GM23338 (cell line): ENCODE measurements around the gene GRIN3B. TPM values are rescaled to one million over a fixed set of nuclear protein-coding genes. Genes with fewer than 3 reads are reported as not detected.

Experiments used
- ATAC-seq: fragments of 200-7000 bp; cut with Tn5 transposase; 3 replicates; pipeline ENCODE4 v1.9.1; 2020
- DNase-seq: peaks from one replicate; pipeline ENCODE4 v3.0.0-alpha.2; 2015; ENCODE audit warnings: low spot score
- H2AFZ ChIP-seq: fragments of 200-600 bp; sonication (generic); 2 replicates; pipeline ENCODE4 v1.8.0; 2016; ENCODE audit warnings: antibody characterized with exemption, mild to moderate bottlenecking, moderate library complexity
- H3F3A ChIP-seq: fragments of 200-600 bp; sonication (generic); replicated peaks from 2 replicates; pipeline ENCODE4 v1.8.0; 2017; ENCODE audit warnings: antibody characterized with exemption, mixed run types, low read depth
- H3K27ac ChIP-seq: fragments of 200-600 bp; sonication (generic); 2 replicates; pipeline ENCODE4 v1.6.1; 2016; ENCODE audit warnings: low read depth
- H3K27me3 ChIP-seq: fragments of 200-600 bp; sonication (generic); 2 replicates; pipeline ENCODE4 v1.8.0; 2016; ENCODE audit warnings: mild to moderate bottlenecking, mixed run types, moderate library complexity; ENCODE audit not compliant: insufficient read depth
- H3K36me3 ChIP-seq: fragments of 200-600 bp; sonication (generic); 2 replicates; pipeline ENCODE4 v1.8.0; 2016; ENCODE audit warnings: mild to moderate bottlenecking; ENCODE audit not compliant: insufficient read depth
- H3K4me1 ChIP-seq: fragments of 200-600 bp; sonication (generic); 2 replicates; pipeline ENCODE4 v1.8.0; 2016; ENCODE audit warnings: mild to moderate bottlenecking, moderate library complexity; ENCODE audit not compliant: insufficient read depth
- H3K4me2 ChIP-seq: fragments of 200-600 bp; sonication (generic); 2 replicates; pipeline ENCODE4 v1.7.1; 2017; ENCODE audit warnings: mixed run types
- H3K4me3 ChIP-seq: fragments of 200-600 bp; sonication (generic); 2 replicates; pipeline ENCODE4 v1.6.1; 2016; ENCODE audit warnings: mixed run types
- H3K79me2 ChIP-seq: fragments of 200-600 bp; sonication (generic); replicated peaks from 2 replicates; pipeline ENCODE4 v1.8.0; 2017; ENCODE audit warnings: mild to moderate bottlenecking; ENCODE audit not compliant: insufficient read depth
- H3K9me2 ChIP-seq: fragments of 200-600 bp; sonication (generic); 2 replicates; pipeline ENCODE4 v1.8.0; 2017; ENCODE audit not compliant: insufficient read depth
- H4K20me1 ChIP-seq: fragments of 200-600 bp; sonication (generic); replicated peaks from 2 replicates; pipeline ENCODE4 v1.8.0; 2017; ENCODE audit warnings: mild to moderate bottlenecking; ENCODE audit not compliant: insufficient read depth
- H3K27ac Mint-ChIP-seq: 2 replicates; pipeline ENCODE4 v1.8.0; 2020; ENCODE audit warnings: inconsistent platforms, mild to moderate bottlenecking, moderate library complexity, mixed read lengths
- H3K27me3 Mint-ChIP-seq: 3 replicates; pipeline ENCODE4 v1.8.0; 2022; ENCODE audit warnings: low read depth, mild to moderate bottlenecking, moderate library complexity, mixed read lengths, inconsistent platforms; ENCODE audit not compliant: insufficient read depth, poor library complexity
- H3K36me3 Mint-ChIP-seq: 3 replicates; pipeline ENCODE4 v1.8.0; 2021; ENCODE audit warnings: low read depth, mild to moderate bottlenecking, inconsistent platforms, moderate library complexity, mixed read lengths
- H3K4me1 Mint-ChIP-seq: 3 replicates; pipeline ENCODE4 v1.8.0; 2020; ENCODE audit warnings: mild to moderate bottlenecking, inconsistent platforms, mixed read lengths
- H3K4me3 Mint-ChIP-seq: 3 replicates; pipeline ENCODE4 v1.8.0; 2021; ENCODE audit warnings: moderate library complexity, mild to moderate bottlenecking, inconsistent platforms, mixed read lengths
- H3K9me3 Mint-ChIP-seq: 3 replicates; pipeline ENCODE4 v1.8.0; 2020; ENCODE audit warnings: moderate library complexity, mild to moderate bottlenecking, inconsistent platforms, mixed read lengths
- CREB1 ChIP-seq: fragments of 250-450 bp; sonication (Bioruptor Pico); IDR thresholded peaks from 2 replicates; pipeline ENCODE4 v1.5.0; 2020; ENCODE audit warnings: low read depth, mild to moderate bottlenecking, moderate library complexity
- CTCF ChIP-seq, 2 experiments: fragments of 200-600 bp in 1 of 2; sonication (generic) in 1 of 2; conservative IDR thresholded peaks; 2 replicates each; pipeline versions ENCODE4 v1.5.1 to v1.6.1; 2016 to 2017; ENCODE audit warnings: antibody characterized with exemption in 2 of 2, low read depth in 2 of 2, mild to moderate bottlenecking in 2 of 2, moderate library complexity in 1 of 2
- EZH2phosphoT487 ChIP-seq: fragments of 200-600 bp; sonication (generic); IDR thresholded peaks from one replicate; pipeline ENCODE4 v1.8.1; 2018; ENCODE audit warnings: antibody characterized with exemption; ENCODE audit not compliant: unreplicated experiment
- NANOG ChIP-seq: IDR thresholded peaks from 2 replicates; pipeline ENCODE4 v1.6.1; 2016; ENCODE audit warnings: antibody characterized with exemption, borderline replicate concordance
- ZNF114 ChIP-seq: fragments of 250-450 bp; sonication (Bioruptor Pico); IDR thresholded peaks from 2 replicates; pipeline ENCODE4 v1.5.0; 2020; ENCODE audit warnings: mild to moderate bottlenecking, moderate library complexity
- polyA plus RNA-seq: library from polyadenylated mRNA; unstranded; fragments of >200 nt; fragmentation: Nextera tagmentation; extraction: Ambion mirVana; gene quantifications from 2 replicates; pipeline ENCODE4 v1.2.1, GENCODE V29; 2016
- total RNA-seq: library from RNA; depleted of rRNA; stranded (reverse); fragments of >200 nt; shearing (Covaris generic); gene quantifications from 2 replicates; pipeline ENCODE4 v1.2.3, GENCODE V29; 2014
- TF ChIP-seq, protein P1 (sequence below): IDR thresholded peaks from one replicate; pipeline ENCODE4 v1.6.1; 2018; ENCODE audit warnings: antibody characterized with exemption; ENCODE audit not compliant: unreplicated experiment

The GRIN3B gene
- total and polyA plus RNA-seq, 2 experiments from 2014 or later = 0.11 to 2.8 TPM

- TF ChIP-seq NANOG (no peak), EZH2phosphoT487 (no peak)
These were observed 19.9 kb upstream of the GRIN3B start (continued) for GRCh38 chr19:980133-980998.

DNA sequence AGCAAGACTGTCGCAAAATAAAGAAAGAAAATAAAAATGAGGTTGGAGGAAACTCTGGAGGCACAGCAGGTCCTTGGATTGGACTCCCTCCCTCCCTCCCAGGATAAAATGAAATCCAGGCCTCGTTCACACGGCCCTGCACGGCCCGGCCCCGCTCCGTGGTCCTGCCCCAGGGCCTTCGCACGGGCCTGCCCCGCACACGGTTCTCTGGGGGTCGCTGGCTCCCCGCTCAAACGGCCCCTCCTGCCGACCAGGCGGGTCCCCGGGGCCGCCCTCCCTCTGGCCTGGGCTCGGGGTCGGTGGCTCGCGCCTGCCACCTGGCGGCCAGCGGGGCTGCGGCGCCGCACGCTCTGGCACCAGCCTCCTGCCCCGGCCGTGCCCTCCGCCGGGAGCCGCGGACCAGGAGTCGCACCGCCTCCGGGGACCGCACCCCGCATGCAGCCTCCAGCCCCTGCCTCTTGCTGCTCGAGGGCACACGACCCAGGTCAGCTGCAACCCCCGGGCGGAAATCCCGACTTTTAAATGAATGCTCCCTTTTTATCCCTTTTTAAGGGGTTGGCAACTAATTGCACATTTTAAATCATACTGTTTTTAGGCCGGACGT is 17.6 kb upstream of the GRIN3B start:
- Histone ChIP-seq H3F3A (peaks cover 29% of the 10 kb centered on the region), H3K4me3 (peak overlapping the region; percentile 38; the same call in 1 of the 2 replicates), H3K4me2 (peak overlapping the region; percentile 55; the same call in 1 of the 2 replicates), H3K4me1 (peaks cover 7% of the 10 kb centered on the region; the same call in 1 of the 2 replicates), H2AFZ (no peak overlapping the region), H3K36me3 (0 out of 2 replicates have a peak, but pooled peaks cover 5% of the 10 kb centered on the region), H3K27me3 (no peaks in the 10 kb centered on the region), H3K79me2 (peaks cover 9% of the 10 kb centered on the region), H3K27ac (no peak overlapping the region), H4K20me1 (no peaks in the 10 kb centered on the region), H3K9me2 (no peaks in the 10 kb centered on the region)
- DNase-seq = peak; percentile 83
- peaks cover 30% of the 10 kb centered on the region for H3K27me3 Mint-ChIP-seq
- no peak overlapping the region for H3K27ac Mint-ChIP-seq
- H3K4me3 Mint-ChIP-seq = no peak overlapping the region
- H3K9me3 Mint-ChIP-seq = no peaks in the 10 kb centered on the region
- TF ChIP-seq, protein P1, sequence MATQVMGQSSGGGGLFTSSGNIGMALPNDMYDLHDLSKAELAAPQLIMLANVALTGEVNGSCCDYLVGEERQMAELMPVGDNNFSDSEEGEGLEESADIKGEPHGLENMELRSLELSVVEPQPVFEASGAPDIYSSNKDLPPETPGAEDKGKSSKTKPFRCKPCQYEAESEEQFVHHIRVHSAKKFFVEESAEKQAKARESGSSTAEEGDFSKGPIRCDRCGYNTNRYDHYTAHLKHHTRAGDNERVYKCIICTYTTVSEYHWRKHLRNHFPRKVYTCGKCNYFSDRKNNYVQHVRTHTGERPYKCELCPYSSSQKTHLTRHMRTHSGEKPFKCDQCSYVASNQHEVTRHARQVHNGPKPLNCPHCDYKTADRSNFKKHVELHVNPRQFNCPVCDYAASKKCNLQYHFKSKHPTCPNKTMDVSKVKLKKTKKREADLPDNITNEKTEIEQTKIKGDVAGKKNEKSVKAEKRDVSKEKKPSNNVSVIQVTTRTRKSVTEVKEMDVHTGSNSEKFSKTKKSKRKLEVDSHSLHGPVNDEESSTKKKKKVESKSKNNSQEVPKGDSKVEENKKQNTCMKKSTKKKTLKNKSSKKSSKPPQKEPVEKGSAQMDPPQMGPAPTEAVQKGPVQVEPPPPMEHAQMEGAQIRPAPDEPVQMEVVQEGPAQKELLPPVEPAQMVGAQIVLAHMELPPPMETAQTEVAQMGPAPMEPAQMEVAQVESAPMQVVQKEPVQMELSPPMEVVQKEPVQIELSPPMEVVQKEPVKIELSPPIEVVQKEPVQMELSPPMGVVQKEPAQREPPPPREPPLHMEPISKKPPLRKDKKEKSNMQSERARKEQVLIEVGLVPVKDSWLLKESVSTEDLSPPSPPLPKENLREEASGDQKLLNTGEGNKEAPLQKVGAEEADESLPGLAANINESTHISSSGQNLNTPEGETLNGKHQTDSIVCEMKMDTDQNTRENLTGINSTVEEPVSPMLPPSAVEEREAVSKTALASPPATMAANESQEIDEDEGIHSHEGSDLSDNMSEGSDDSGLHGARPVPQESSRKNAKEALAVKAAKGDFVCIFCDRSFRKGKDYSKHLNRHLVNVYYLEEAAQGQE = no peak
- TF ChIP-seq ZNF114 (CRISPR knock-in tag) (no peak), CREB1 (CRISPR knock-in tag) (0 out of 2 replicates have a peak, but pooled peaks have one; percentile 4), CTCF (conservative IDR thresholded peaks at IDR 0.05; ENCODE audit: low read depth in 2 of 2) (peak; percentile 66 to 90)
- peaks cover 15% of the 10 kb centered on the region; the same call in 2 of the 3 replicates for H3K4me1 Mint-ChIP-seq
- peak; percentile 77 for ATAC-seq
- peaks cover 21% of the 10 kb centered on the region for H3K36me3 Mint-ChIP-seq
